22Rv1 (cell line): ENCODE data around the gene TEN1.

Experiments used
- ZFX ChIP-seq: fragments of 450-650 bp; IDR thresholded peaks from 2 replicates; pipeline ENCODE4 v1.6.1; 2017; ENCODE audit warnings: antibody characterized with exemption, borderline replicate concordance
- TF ChIP-seq, protein P1 (sequence below): fragments of 450-650 bp; IDR thresholded peaks from 2 replicates; pipeline ENCODE4 v1.5.1; 2017; ENCODE audit warnings: mild to moderate bottlenecking

DNA sequence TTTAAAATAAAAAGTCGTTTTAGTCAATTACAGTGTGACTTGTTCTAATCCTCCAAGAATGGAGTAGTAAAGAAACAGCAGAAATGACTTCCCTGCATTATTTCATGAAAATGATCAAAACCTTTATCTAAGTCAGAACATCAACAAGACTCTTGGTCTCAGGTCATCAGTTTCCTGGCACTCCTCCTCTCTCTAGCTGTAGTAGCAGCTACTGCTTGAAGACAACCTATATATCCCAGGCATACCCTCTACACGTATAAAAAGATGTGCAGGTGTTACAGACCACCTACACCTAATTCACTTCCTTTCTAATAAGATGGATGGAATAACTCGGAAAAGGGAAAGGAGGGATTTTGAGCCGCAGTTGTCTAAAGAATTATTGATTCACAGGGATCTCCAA is 36.6 kb upstream of the TEN1 start:
- TF ChIP-seq, protein P1, sequence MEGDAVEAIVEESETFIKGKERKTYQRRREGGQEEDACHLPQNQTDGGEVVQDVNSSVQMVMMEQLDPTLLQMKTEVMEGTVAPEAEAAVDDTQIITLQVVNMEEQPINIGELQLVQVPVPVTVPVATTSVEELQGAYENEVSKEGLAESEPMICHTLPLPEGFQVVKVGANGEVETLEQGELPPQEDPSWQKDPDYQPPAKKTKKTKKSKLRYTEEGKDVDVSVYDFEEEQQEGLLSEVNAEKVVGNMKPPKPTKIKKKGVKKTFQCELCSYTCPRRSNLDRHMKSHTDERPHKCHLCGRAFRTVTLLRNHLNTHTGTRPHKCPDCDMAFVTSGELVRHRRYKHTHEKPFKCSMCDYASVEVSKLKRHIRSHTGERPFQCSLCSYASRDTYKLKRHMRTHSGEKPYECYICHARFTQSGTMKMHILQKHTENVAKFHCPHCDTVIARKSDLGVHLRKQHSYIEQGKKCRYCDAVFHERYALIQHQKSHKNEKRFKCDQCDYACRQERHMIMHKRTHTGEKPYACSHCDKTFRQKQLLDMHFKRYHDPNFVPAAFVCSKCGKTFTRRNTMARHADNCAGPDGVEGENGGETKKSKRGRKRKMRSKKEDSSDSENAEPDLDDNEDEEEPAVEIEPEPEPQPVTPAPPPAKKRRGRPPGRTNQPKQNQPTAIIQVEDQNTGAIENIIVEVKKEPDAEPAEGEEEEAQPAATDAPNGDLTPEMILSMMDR = no peak
- TF ChIP-seq ZFX = no peak
